ENCODE results near the gene PHF13. TPM values are rescaled to one million over a fixed set of nuclear protein-coding genes. Genes with fewer than 3 reads are reported as not detected.
A peak's percentile ranks its signal among the peaks of the same experiment; 100 is the strongest.

The PHF13 gene
- total and polyA plus RNA-seq, 10 of the 15 experiments (the other 5 are each of a cell fraction or from before 2014, with no cell fraction given), result 0.87 to 15.4 (median 5.1) TPM

DNA sequence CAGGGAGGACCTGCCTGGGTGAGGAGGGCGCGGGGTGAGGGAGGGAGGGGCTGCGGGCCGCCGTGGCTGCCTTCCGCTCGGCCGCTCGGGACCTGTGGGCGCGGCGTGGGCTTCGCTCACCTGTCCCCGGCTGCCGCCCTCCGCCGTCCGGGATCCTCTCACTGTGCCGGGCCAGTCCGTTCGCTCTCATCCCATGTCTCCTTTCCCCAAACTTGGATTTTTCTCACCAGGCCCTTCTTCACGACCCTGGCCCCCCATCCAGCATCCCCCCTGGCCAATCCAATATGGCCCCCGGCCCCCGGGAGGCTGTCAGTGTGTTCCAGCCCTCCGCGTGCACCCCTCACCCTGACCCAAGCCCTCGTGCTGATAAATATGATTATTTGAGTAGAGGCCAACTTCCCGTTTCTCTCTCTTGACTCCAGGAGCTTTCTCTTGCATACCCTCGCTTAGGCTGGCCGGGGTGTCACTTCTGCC, 33.4 kb upstream of the PHF13 start:
- CTCF ChIA-PET, result interaction anchor here (0.6 to 4.4 kb wide), 5 partner anchors 20 to 90 kb away, joined by 3 to 29 read pairs (median 5); partner anchors contain the start of genes NOL9, TAS1R1 and THAP3
- BruUV-seq (replicated peaks), result TSS peak; percentile 61
- under 1% methylated on average over 17 of the region's 30 CpGs for WGBS (ENCODE audit: insufficient coverage, insufficient replicate concordance, low lambda C conversion rate, missing lambda C conversion rate)
- POLR2A ChIA-PET, result interaction anchor here (0.6 to 3.9 kb wide), 8 partner anchors 19 to 231 kb away, joined by 3 to 22 read pairs (median 4); partner anchors contain the start of genes KLHL21 and NOL9
- RAD21 ChIA-PET (ENCODE audit: unreplicated experiment), result interaction anchor here (0.7 to 4.7 kb wide), 5 partner anchors 21 to 67 kb away, joined by 3 to 38 read pairs (median 4); partner anchors contain the start of genes KLHL21, NOL9 and TAS1R1
- in situ Hi-C loops (cut with MboI) (no loop called here), intact Hi-C loops (cut with micrococcal nuclease; ENCODE audit: unreplicated experiment) (no loop called here)
- peaks cover 21% of the 10 kb centered on the region for H3K79me2 ChIP-seq (ENCODE audit: control insufficient read depth, insufficient read depth, low read length)
- no peak for FAIRE-seq
- peak overlapping the region; percentile 85 for H3K9ac ChIP-seq (ENCODE audit: control insufficient read depth, insufficient read depth, low read length)
- H4K20me1 ChIP-seq (ENCODE audit: control insufficient read depth, insufficient read depth), result no peaks in the 10 kb centered on the region
- SMC1A ChIA-PET (ENCODE audit: uncharacterized antibody, unreplicated experiment), result interaction anchor here (1.0 to 2.0 kb wide), 6 partner anchors 9 to 89 kb away, joined by 3 to 7 read pairs (median 4); no protein-coding TSS in a partner anchor
- H3K4me3 ChIP-seq, result peak overlapping the region; percentile 89
- no peaks in the 10 kb centered on the region for H3K36me3 ChIP-seq (ENCODE audit: control insufficient read depth in 2 of 2, insufficient read depth in 2 of 2, low read length in 1 of 2)
- DNase-seq (ENCODE audit: low read depth, low spot score), result no peak
- H3K27me3 ChIP-seq (replicated peaks in 1 of 2; ENCODE audit: control insufficient read depth in 2 of 2, insufficient read depth in 2 of 2, low read length in 1 of 2), result no peaks in the 10 kb centered on the region
- no peaks in the 10 kb centered on the region for H3K9me3 ChIP-seq (replicated peaks; ENCODE audit: control insufficient read depth, insufficient read depth, low read length)
- H2AFZ ChIP-seq (ENCODE audit: control insufficient read depth, low read depth, low read length), result peak overlapping the region; percentile 70
- peak overlapping the region; percentile 70 for H3K4me2 ChIP-seq (ENCODE audit: control insufficient read depth, insufficient read depth)
- peak; percentile 58 for ATAC-seq
- peak overlapping the region; percentile 68 for H3K27ac ChIP-seq (ENCODE audit: control insufficient read depth, insufficient read depth)
- H3K4me1 ChIP-seq (ENCODE audit: control insufficient read depth, insufficient read depth, low read length), result peaks cover 13% of the 10 kb centered on the region
- TF ChIP-seq, protein P1, sequence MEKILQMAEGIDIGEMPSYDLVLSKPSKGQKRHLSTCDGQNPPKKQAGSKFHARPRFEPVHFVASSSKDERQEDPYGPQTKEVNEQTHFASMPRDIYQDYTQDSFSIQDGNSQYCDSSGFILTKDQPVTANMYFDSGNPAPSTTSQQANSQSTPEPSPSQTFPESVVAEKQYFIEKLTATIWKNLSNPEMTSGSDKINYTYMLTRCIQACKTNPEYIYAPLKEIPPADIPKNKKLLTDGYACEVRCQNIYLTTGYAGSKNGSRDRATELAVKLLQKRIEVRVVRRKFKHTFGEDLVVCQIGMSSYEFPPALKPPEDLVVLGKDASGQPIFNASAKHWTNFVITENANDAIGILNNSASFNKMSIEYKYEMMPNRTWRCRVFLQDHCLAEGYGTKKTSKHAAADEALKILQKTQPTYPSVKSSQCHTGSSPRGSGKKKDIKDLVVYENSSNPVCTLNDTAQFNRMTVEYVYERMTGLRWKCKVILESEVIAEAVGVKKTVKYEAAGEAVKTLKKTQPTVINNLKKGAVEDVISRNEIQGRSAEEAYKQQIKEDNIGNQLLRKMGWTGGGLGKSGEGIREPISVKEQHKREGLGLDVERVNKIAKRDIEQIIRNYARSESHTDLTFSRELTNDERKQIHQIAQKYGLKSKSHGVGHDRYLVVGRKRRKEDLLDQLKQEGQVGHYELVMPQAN (conservative IDR thresholded peaks at IDR 0.05), result peak; percentile 61
- no peak for TF ChIP-seq DPF2 (IDR thresholded peaks at IDR 0.05)
- TF ChIP-seq KDM1A (IDR thresholded peaks at IDR 0.05; ENCODE audit: borderline replicate concordance), result no peak
- TF ChIP-seq RELA (IDR thresholded peaks at IDR 0.05; ENCODE audit: borderline replicate concordance, partially characterized antibody), result no peak
- TF ChIP-seq RFX5 (IDR thresholded peaks at IDR 0.05; ENCODE audit: low read depth, low read length), result no peak
- no peak for TF ChIP-seq IRF5 (IDR thresholded peaks at IDR 0.05; ENCODE audit: borderline replicate concordance)
- no peak for TF ChIP-seq NFYA (IDR thresholded peaks at IDR 0.05; ENCODE audit: borderline replicate concordance, low read depth, low read length)
- no peak for TF ChIP-seq RCOR1 (conservative IDR thresholded peaks at IDR 0.05; ENCODE audit: low read depth, low read length)
- TF ChIP-seq SMARCA5 (IDR thresholded peaks at IDR 0.05), result no peak
- TF ChIP-seq SP1 (IDR thresholded peaks at IDR 0.05; ENCODE audit: low read depth, low read length), result no peak
- no peak for TF ChIP-seq TCF7 (IDR thresholded peaks at IDR 0.05; ENCODE audit: borderline replicate concordance)
- TF ChIP-seq FOXM1 (IDR thresholded peaks at IDR 0.05; ENCODE audit: low read depth, low read length), result no peak
- TF ChIP-seq POLR2AphosphoS5 (IDR thresholded peaks at IDR 0.05; ENCODE audit: low read length), result 0 out of 2 replicates have a peak, but pooled peaks have one; percentile 23
- no peak for TF ChIP-seq BCLAF1 (IDR thresholded peaks at IDR 0.05)
- TF ChIP-seq, protein P2, sequence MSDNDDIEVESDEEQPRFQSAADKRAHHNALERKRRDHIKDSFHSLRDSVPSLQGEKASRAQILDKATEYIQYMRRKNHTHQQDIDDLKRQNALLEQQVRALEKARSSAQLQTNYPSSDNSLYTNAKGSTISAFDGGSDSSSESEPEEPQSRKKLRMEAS (IDR thresholded peaks at IDR 0.05; ENCODE audit: low read depth, low read length), result no peak
- TF ChIP-seq GATAD2B (conservative IDR thresholded peaks at IDR 0.05; ENCODE audit: low read depth), result 0 out of 2 replicates have a peak, but pooled peaks have one; percentile 10
- TF ChIP-seq MTA3 (IDR thresholded peaks at IDR 0.05; ENCODE audit: borderline replicate concordance, low read length), result no peak
- TF ChIP-seq, protein P3, sequence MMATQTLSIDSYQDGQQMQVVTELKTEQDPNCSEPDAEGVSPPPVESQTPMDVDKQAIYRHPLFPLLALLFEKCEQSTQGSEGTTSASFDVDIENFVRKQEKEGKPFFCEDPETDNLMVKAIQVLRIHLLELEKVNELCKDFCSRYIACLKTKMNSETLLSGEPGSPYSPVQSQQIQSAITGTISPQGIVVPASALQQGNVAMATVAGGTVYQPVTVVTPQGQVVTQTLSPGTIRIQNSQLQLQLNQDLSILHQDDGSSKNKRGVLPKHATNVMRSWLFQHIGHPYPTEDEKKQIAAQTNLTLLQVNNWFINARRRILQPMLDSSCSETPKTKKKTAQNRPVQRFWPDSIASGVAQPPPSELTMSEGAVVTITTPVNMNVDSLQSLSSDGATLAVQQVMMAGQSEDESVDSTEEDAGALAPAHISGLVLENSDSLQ (IDR thresholded peaks at IDR 0.05), result no peak
